GM18519 (cell line): ENCODE measurements around the gene ERCC6L2.

Source experiments
- ATAC-seq: cut with Tn5 transposase; IDR thresholded peaks from one replicate; pipeline ENCODE4 v1.9.1; 2021; ENCODE audit warnings: mild to moderate bottlenecking, moderate library complexity; ENCODE audit not compliant: unreplicated experiment, low FRiP score

ERCC6L2 gene

GRCh38 chr9:95864852-95865580 lies 10.5 kb upstream of the ERCC6L2 start:
- ATAC-seq, result no peak

GRCh38 chr9:95870352-95870751 lies 5.1 kb upstream of the ERCC6L2 start:
- no peak for ATAC-seq

GRCh38 chr9:95870906-95871305 lies 4.6 kb upstream of the ERCC6L2 start:
- ATAC-seq, result no peak

GRCh38 chr9:95874303-95874988 lies 1.0 kb upstream of the ERCC6L2 start:
- no peak for ATAC-seq

GRCh38 chr9:95874989-95875304 lies 544 bp upstream of the ERCC6L2 start:
- ATAC-seq, result no peak

- ATAC-seq, result no peak
These were observed 600 bp downstream of the ERCC6L2 start for GRCh38 chr9:95876138-95876444.

GRCh38 chr9:95876595-95876994 lies 1.1 kb downstream of the ERCC6L2 start:
- ATAC-seq, result no peak

- ATAC-seq, result no peak
These were observed 2.5 kb downstream of the ERCC6L2 start for GRCh38 chr9:95877984-95878383.

GRCh38 chr9:95879591-95879990 lies 4.1 kb downstream of the ERCC6L2 start:
- no peak for ATAC-seq

- ATAC-seq, result no peak
These were observed 4.7 kb downstream of the ERCC6L2 start for GRCh38 chr9:95880021-95880690.

- no peak for ATAC-seq
These were observed 12.5 kb downstream of the ERCC6L2 start for GRCh38 chr9:95887926-95888497.

- no peak for ATAC-seq
These were observed 15.1 kb downstream of the ERCC6L2 start for GRCh38 chr9:95890594-95890993.

GRCh38 chr9:95891067-95891671 lies 15.7 kb downstream of the ERCC6L2 start:
- no peak for ATAC-seq

- ATAC-seq, result no peak
These were observed 17.2 kb downstream of the ERCC6L2 start for GRCh38 chr9:95892690-95893089.

- no peak for ATAC-seq
These were observed 21.1 kb downstream of the ERCC6L2 start for GRCh38 chr9:95896580-95896979.

- no peak for ATAC-seq
These were observed 26.0 kb downstream of the ERCC6L2 start for GRCh38 chr9:95901506-95901905.

- no peak for ATAC-seq
These were observed 27.9 kb downstream of the ERCC6L2 start for GRCh38 chr9:95903398-95903797.

- ATAC-seq, result no peak
These were observed 32.3 kb downstream of the ERCC6L2 start for GRCh38 chr9:95907794-95908193.

GRCh38 chr9:95910023-95910707 lies 34.7 kb downstream of the ERCC6L2 start:
- ATAC-seq, result no peak

GRCh38 chr9:95910770-95911340 lies 35.4 kb downstream of the ERCC6L2 start:
- no peak for ATAC-seq
